PC-9 (cell line): ENCODE data around the gene HOXC9. TPM values are rescaled to one million over a fixed set of nuclear protein-coding genes. Genes with fewer than 3 reads are reported as not detected.

Experiments
- BruUV-seq: library from RNA; stranded (reverse); fragments of 400-500 nt; replicated peaks from 2 replicates; lab custom pipeline; 2021; lab: Mats Ljungman, UMichigan
- CTCF ChIA-PET: fragments of 300-600 bp; sonication (Branson Sonifier 250); formaldehyde crosslinking; loops from one replicate; lab custom pipeline; 2022; ENCODE audit warnings: antibody characterized with exemption; lab: Charles Lee
- POLR2A ChIA-PET: fragments of 300-600 bp; sonication (Branson Sonifier 250); formaldehyde crosslinking; loops from one replicate; lab custom pipeline; 2022; ENCODE audit warnings: antibody characterized with exemption; ENCODE audit not compliant: unreplicated experiment; lab: Charles Lee
- DNase-seq, 2 experiments: peaks; one replicate each; pipeline versions ENCODE4 v3.0.0 to v3.0.0-alpha.2; 2015 to 2022; ENCODE audit warnings: mixed read lengths in 1 of 2
- H2AFZ ChIP-seq: fragments of 200-600 bp; sonication (generic); 2 replicates; pipeline ENCODE4 v1.8.1; 2017; ENCODE audit warnings: antibody characterized with exemption
- H3F3A ChIP-seq: fragments of 200-600 bp; sonication (generic); 2 replicates; pipeline ENCODE4 v1.8.1; 2017; ENCODE audit warnings: antibody characterized with exemption, mild to moderate bottlenecking, low read depth; ENCODE audit not compliant: insufficient read depth
- H3K27ac ChIP-seq: fragments of 200-600 bp; sonication (generic); 2 replicates; pipeline ENCODE4 v1.6.1; 2016; ENCODE audit warnings: mixed run types
- H3K27me3 ChIP-seq: fragments of 200-600 bp; sonication (generic); 2 replicates; pipeline ENCODE4 v1.6.1; 2016; ENCODE audit warnings: low read depth, mixed run types; ENCODE audit not compliant: insufficient read depth
- H3K36me3 ChIP-seq: fragments of 200-600 bp; sonication (generic); 2 replicates; pipeline ENCODE4 v1.6.1; 2016; ENCODE audit warnings: low read depth, mixed run types
- H3K4me1 ChIP-seq: fragments of 200-600 bp; sonication (generic); replicated peaks from 2 replicates; pipeline ENCODE4 v1.6.1; 2016; ENCODE audit warnings: mixed run types; ENCODE audit not compliant: insufficient read depth
- H3K4me2 ChIP-seq: fragments of 200-600 bp; sonication (generic); 2 replicates; pipeline ENCODE4 v1.6.1; 2017; ENCODE audit warnings: mixed run types
- H3K4me3 ChIP-seq: fragments of 200-600 bp; sonication (generic); 2 replicates; pipeline ENCODE4 v1.6.1; 2016; ENCODE audit warnings: mixed run types
- H3K79me2 ChIP-seq: fragments of 200-600 bp; sonication (generic); 2 replicates; pipeline ENCODE4 v1.6.1; 2017; ENCODE audit warnings: low read depth, mixed run types
- H3K9me2 ChIP-seq: fragments of 200-600 bp; sonication (generic); 2 replicates; pipeline ENCODE4 v1.8.1; 2017; ENCODE audit warnings: mild to moderate bottlenecking; ENCODE audit not compliant: insufficient read depth
- H3K9me3 ChIP-seq: fragments of 200-600 bp; sonication (generic); 2 replicates; pipeline ENCODE4 v1.8.1; 2016; ENCODE audit warnings: low read depth; ENCODE audit not compliant: insufficient read depth
- H4K20me1 ChIP-seq: fragments of 200-600 bp; sonication (generic); 2 replicates; pipeline ENCODE4 v1.8.1; 2017; ENCODE audit not compliant: insufficient read depth
- EZH2 ChIP-seq: fragments of 200-600 bp; sonication (generic); IDR thresholded peaks from 2 replicates; pipeline ENCODE4 v1.8.0; 2017; ENCODE audit warnings: antibody characterized with exemption, low read depth
- intact Hi-C: fragments of 100-400 bp; cut with micrococcal nuclease; formaldehyde crosslinking; loops from one replicate; pipeline ENCODE4 v1.10.0; 2022; ENCODE audit not compliant: unreplicated experiment
- total RNA-seq: library from RNA; stranded (reverse); gene quantifications from 2 replicates; pipeline ENCODE4 v1.2.3, GENCODE V29; 2021
- TF ChIP-seq, protein P1 (sequence below): fragments of 200-600 bp; sonication (generic); conservative IDR thresholded peaks from 2 replicates; pipeline ENCODE4 v1.6.1; 2017; ENCODE audit warnings: mixed run types, antibody characterized with exemption, mild to moderate bottlenecking, moderate library complexity

Gene HOXC9
- total RNA-seq, 1 experiment from 2014 or later, result 10.2 TPM

DNA sequence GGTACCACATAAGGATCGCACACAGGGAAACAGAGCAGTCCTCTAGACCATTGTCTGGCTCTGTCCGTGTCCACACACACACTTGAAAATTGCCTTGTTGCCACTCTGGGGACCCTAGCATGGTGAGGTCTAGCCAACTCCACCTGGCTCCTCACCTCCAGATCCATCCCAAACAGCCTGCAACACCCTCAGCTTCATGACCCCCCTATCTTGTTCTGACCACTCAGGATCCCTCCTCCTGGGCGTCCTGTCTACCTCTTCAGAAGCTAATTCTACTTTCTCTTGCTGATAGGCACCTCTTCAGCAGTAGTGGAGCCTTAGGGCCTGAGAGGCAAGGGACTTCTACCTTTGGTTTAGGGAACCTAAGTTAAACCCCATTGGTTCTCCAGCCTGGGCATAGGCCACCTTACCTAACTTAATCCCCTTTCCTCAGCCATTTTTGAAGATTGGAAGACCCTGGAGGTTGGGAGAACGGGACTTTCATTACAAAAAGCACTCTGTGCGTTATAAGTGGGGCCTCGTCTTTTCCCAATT is 32.2 kb downstream of the HOXC9 start:
- intact Hi-C loops, result loop anchor here (1.0 to 2.0 kb wide), 2 partner anchors 159 to 169 kb away; no protein-coding TSS in a partner anchor
- H4K20me1 ChIP-seq, result no peaks in the 10 kb centered on the region
- CTCF ChIA-PET, result interaction anchor here (0.6 to 2.5 kb wide), 15 partner anchors 8 to 207 kb away, joined by 3 to 32 read pairs (median 9); partner anchors contain the start of gene SMUG1
- 0 out of 2 replicates have a peak, but pooled peaks cover 5% of the 10 kb centered on the region for H3K4me1 ChIP-seq
- no peak overlapping the region for H3K4me2 ChIP-seq
- no peaks in the 10 kb centered on the region for H3F3A ChIP-seq
- H3K9me3 ChIP-seq, result no peaks in the 10 kb centered on the region
- TF ChIP-seq, protein P1, sequence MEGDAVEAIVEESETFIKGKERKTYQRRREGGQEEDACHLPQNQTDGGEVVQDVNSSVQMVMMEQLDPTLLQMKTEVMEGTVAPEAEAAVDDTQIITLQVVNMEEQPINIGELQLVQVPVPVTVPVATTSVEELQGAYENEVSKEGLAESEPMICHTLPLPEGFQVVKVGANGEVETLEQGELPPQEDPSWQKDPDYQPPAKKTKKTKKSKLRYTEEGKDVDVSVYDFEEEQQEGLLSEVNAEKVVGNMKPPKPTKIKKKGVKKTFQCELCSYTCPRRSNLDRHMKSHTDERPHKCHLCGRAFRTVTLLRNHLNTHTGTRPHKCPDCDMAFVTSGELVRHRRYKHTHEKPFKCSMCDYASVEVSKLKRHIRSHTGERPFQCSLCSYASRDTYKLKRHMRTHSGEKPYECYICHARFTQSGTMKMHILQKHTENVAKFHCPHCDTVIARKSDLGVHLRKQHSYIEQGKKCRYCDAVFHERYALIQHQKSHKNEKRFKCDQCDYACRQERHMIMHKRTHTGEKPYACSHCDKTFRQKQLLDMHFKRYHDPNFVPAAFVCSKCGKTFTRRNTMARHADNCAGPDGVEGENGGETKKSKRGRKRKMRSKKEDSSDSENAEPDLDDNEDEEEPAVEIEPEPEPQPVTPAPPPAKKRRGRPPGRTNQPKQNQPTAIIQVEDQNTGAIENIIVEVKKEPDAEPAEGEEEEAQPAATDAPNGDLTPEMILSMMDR, result no peak
- no peak for TF ChIP-seq EZH2
- POLR2A ChIA-PET, result interaction anchor here (0.6 to 0.7 kb wide), 2 partner anchors 134 to 275 kb away, joined by 3 to 8 read pairs; no protein-coding TSS in a partner anchor
- H2AFZ ChIP-seq, result no peak overlapping the region
- H3K79me2 ChIP-seq, result no peaks in the 10 kb centered on the region
- BruUV-seq, result no TSS peak
- H3K36me3 ChIP-seq, result no peaks in the 10 kb centered on the region
- DNase-seq, result no peak
- no peaks in the 10 kb centered on the region for H3K9me2 ChIP-seq
- H3K4me3 ChIP-seq, result no peak overlapping the region
- H3K27me3 ChIP-seq, result no peaks in the 10 kb centered on the region
- no peak overlapping the region for H3K27ac ChIP-seq

DNA sequence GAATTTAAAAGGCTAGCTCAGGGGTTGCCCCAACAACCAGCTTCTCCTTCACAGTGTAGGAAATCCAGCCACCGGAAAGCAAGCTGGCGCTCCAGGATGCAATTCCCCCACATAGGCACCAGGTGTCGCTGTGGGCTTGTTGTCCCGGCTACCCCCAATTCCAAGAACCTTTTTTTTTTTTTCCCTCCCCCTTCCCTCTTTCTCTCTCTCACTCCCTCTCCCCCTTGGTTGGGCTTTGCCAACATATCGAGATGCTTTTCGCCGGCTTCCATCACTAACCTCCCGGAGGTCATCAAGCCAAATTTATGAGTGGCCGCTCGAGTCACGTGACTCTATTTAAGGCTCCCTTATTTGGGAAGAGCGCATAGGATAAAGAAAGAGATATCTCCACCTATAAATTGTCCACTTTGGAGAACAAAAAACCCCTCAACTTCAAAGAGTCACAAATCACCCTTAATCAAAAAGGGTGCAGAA is 32.7 kb downstream of the HOXC9 start, which contains the start of gene HOXC5:
Gene HOXC5 (plus strand): TSS at position 424 of the 474 bp plus-strand sequence. CDS start 73 bp downstream, outside the sequence.
- peak; percentile 50 to 68 for DNase-seq
- Histone ChIP-seq H3K27me3 (no peaks in the 10 kb centered on the region), H3K4me2 (peak within 1 kb of the TSS; percentile 80), H3K9me2 (no peaks in the 10 kb centered on the region), H3K4me3 (peak within 1 kb of the TSS; percentile 47), H3K9me3 (no peaks in the 10 kb centered on the region), H4K20me1 (no peaks in the 10 kb centered on the region), H3F3A (no peaks in the 10 kb centered on the region), H3K4me1 (0 out of 2 replicates have a peak, but pooled peaks cover 5% of the 10 kb centered on the region), H3K36me3 (no peaks in the 10 kb centered on the region), H3K79me2 (no peaks in the 10 kb centered on the region), H3K27ac (no peak within 1 kb of the TSS), H2AFZ (peak within 1 kb of the TSS; percentile 40; the same call in 1 of the 2 replicates)
- TF ChIP-seq, protein P1, result peak; percentile 98
- no peak for TF ChIP-seq EZH2
- ChIA-PET CTCF (interaction anchor here (0.6 to 2.5 kb wide), 19 partner anchors 9 to 293 kb away, joined by 3 to 32 read pairs (median 7); partner anchors contain the start of gene SMUG1), POLR2A (interaction anchor here (0.6 to 0.7 kb wide), 2 partner anchors 133 to 274 kb away, joined by 3 to 8 read pairs; no protein-coding TSS in a partner anchor)
- intact Hi-C loops, result loop anchor here (1.0 to 2.0 kb wide), 2 partner anchors 159 to 168 kb away; no protein-coding TSS in a partner anchor
- no TSS peak for BruUV-seq

DNA sequence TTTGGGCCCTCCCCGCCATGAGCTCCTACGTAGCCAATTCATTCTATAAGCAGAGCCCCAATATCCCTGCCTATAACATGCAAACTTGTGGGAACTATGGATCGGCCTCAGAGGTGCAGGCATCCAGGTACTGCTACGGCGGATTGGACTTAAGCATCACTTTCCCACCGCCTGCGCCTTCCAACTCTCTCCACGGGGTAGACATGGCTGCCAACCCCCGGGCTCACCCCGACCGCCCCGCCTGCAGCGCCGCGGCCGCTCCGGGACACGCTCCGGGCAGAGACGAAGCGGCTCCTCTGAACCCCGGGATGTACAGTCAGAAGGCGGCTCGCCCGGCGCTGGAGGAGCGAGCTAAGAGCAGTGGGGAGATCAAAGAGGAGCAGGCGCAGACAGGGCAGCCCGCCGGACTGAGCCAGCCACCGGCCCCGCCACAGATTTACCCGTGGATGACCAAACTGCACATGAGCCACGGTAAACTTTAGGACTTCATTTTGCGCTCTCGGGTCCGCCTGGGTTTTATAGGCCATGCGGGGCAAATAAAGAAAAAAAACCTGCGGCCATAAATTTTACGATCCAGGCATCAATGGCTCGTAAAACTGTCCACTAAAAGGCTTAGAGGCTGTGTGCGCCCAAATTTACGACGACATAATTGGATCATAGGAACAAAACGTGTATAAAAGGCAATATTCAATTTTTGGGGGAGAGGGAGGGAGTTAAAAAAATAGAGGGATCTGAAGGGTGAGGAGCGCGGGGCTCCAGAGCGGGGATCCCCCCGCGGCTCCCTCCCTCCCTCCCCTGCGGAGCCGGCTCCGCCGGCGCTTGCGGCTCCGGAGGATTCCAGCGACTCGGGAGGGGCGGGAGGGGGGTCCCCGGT is 33.4 kb downstream of the HOXC9 start:
- no peaks in the 10 kb centered on the region for H3K79me2 ChIP-seq
- no peaks in the 10 kb centered on the region for H4K20me1 ChIP-seq
- no peak overlapping the region for H3K27ac ChIP-seq
- no peak for DNase-seq
- H3K9me2 ChIP-seq, result no peaks in the 10 kb centered on the region
- peak overlapping the region; percentile 47 for H3K4me3 ChIP-seq
- intact Hi-C loops, result loop anchor here (2.0 kb wide), 1 partner anchor 167 kb away; no protein-coding TSS in a partner anchor
- peak overlapping the region; percentile 80 for H3K4me2 ChIP-seq
- peak overlapping the region; percentile 40; the same call in 1 of the 2 replicates for H2AFZ ChIP-seq
- ChIA-PET CTCF (interaction anchor here (0.6 to 2.5 kb wide), 11 partner anchors 9 to 293 kb away, joined by 3 to 32 read pairs (median 9); partner anchors contain the start of gene SMUG1), POLR2A (interaction anchor here (0.7 kb wide), 1 partner anchor 133 kb away, joined by 3 read pairs; no protein-coding TSS in a partner anchor)
- H3K9me3 ChIP-seq, result no peaks in the 10 kb centered on the region
- no peaks in the 10 kb centered on the region for H3F3A ChIP-seq
- no TSS peak for BruUV-seq
- no peaks in the 10 kb centered on the region for H3K36me3 ChIP-seq
- TF ChIP-seq, protein P1, result no peak
- 0 out of 2 replicates have a peak, but pooled peaks have one; percentile 51 for TF ChIP-seq EZH2
- 0 out of 2 replicates have a peak, but pooled peaks cover 5% of the 10 kb centered on the region for H3K4me1 ChIP-seq
- H3K27me3 ChIP-seq, result no peaks in the 10 kb centered on the region
